IPS-15b (cell line): Measurements from ENCODE around the gene NDNF.

Source experiments
- H3K27me3 ChIP-seq: one replicate; pipeline ENCODE4 v1.6.1; 2013; ENCODE audit warnings: low read length; ENCODE audit not compliant: control insufficient read depth, insufficient read depth
- H3K36me3 ChIP-seq: one replicate; pipeline ENCODE4 v1.6.1; 2013; ENCODE audit warnings: low read length; ENCODE audit not compliant: control insufficient read depth, insufficient read depth
- H3K4me1 ChIP-seq: one replicate; pipeline ENCODE4 v1.6.1; 2013; ENCODE audit warnings: mild to moderate bottlenecking, low read length; ENCODE audit not compliant: control insufficient read depth, insufficient read depth
- H3K4me3 ChIP-seq: one replicate; pipeline ENCODE4 v1.5.1; 2013; ENCODE audit warnings: low read depth, low read length
- H3K9ac ChIP-seq: one replicate; pipeline ENCODE4 v1.6.1; 2013; ENCODE audit warnings: low read depth, mild to moderate bottlenecking, low read length
- H3K9me3 ChIP-seq: one replicate; pipeline ENCODE4 v1.6.1; 2013; ENCODE audit warnings: mild to moderate bottlenecking, low read length; ENCODE audit not compliant: control insufficient read depth, insufficient read depth

The NDNF gene

GRCh38 chr4:121094297-121094966 is 22.1 kb upstream of the NDNF start:
- Histone ChIP-seq H3K4me3 (no peak overlapping the region), H3K27me3 (no peaks in the 10 kb centered on the region), H3K9me3 (no peaks in the 10 kb centered on the region), H3K9ac (no peak overlapping the region), H3K36me3 (no peaks in the 10 kb centered on the region), H3K4me1 (no peaks in the 10 kb centered on the region)

- Histone ChIP-seq H3K9me3 (no peaks in the 10 kb centered on the region), H3K27me3 (no peaks in the 10 kb centered on the region), H3K9ac (no peak overlapping the region), H3K36me3 (no peaks in the 10 kb centered on the region), H3K4me3 (no peak overlapping the region), H3K4me1 (no peaks in the 10 kb centered on the region)
Observed at GRCh38 chr4:121093261-121093660, 20.9 kb upstream of the NDNF start.

GRCh38 chr4:121091941-121092340 is 19.6 kb upstream of the NDNF start:
- no peak overlapping the region for H3K4me3 ChIP-seq
- H3K9ac ChIP-seq: no peak overlapping the region
- no peaks in the 10 kb centered on the region for H3K4me1 ChIP-seq
- no peaks in the 10 kb centered on the region for H3K27me3 ChIP-seq
- no peaks in the 10 kb centered on the region for H3K9me3 ChIP-seq
- H3K36me3 ChIP-seq: no peaks in the 10 kb centered on the region

GRCh38 chr4:121088867-121089266 is 16.5 kb upstream of the NDNF start:
- H3K9me3 ChIP-seq: no peaks in the 10 kb centered on the region
- no peaks in the 10 kb centered on the region for H3K36me3 ChIP-seq
- H3K4me1 ChIP-seq: no peaks in the 10 kb centered on the region
- no peak overlapping the region for H3K9ac ChIP-seq
- H3K27me3 ChIP-seq: no peaks in the 10 kb centered on the region
- H3K4me3 ChIP-seq: no peak overlapping the region

- Histone ChIP-seq H3K9me3 (no peaks in the 10 kb centered on the region), H3K4me1 (no peaks in the 10 kb centered on the region), H3K4me3 (no peak overlapping the region), H3K9ac (no peak overlapping the region), H3K27me3 (peaks cover 8% of the 10 kb centered on the region), H3K36me3 (no peaks in the 10 kb centered on the region)
Observed at GRCh38 chr4:121079376-121079775, 7.0 kb upstream of the NDNF start.

GRCh38 chr4:121077496-121077895 is 5.2 kb upstream of the NDNF start:
- H3K9ac ChIP-seq: no peak overlapping the region
- peaks cover 10% of the 10 kb centered on the region for H3K4me1 ChIP-seq
- H3K27me3 ChIP-seq: peaks cover 20% of the 10 kb centered on the region
- H3K36me3 ChIP-seq: no peaks in the 10 kb centered on the region
- H3K4me3 ChIP-seq: no peak overlapping the region
- no peaks in the 10 kb centered on the region for H3K9me3 ChIP-seq

GRCh38 chr4:121076416-121076815 is 4.1 kb upstream of the NDNF start:
- Histone ChIP-seq H3K4me1 (peaks cover 10% of the 10 kb centered on the region), H3K36me3 (no peaks in the 10 kb centered on the region), H3K27me3 (peaks cover 26% of the 10 kb centered on the region), H3K9ac (no peak overlapping the region), H3K4me3 (no peak overlapping the region), H3K9me3 (no peaks in the 10 kb centered on the region)

GRCh38 chr4:121073672-121074381 is 1.5 kb upstream of the NDNF start:
- Histone ChIP-seq H3K36me3 (no peaks in the 10 kb centered on the region), H3K9ac (no peak overlapping the region), H3K4me1 (peaks cover 10% of the 10 kb centered on the region), H3K27me3 (peaks cover 51% of the 10 kb centered on the region), H3K9me3 (no peaks in the 10 kb centered on the region), H3K4me3 (no peak overlapping the region)

GRCh38 chr4:121073004-121073435 is 685 bp upstream of the NDNF start:
- Histone ChIP-seq H3K9ac (no peak overlapping the region), H3K4me1 (peaks cover 10% of the 10 kb centered on the region), H3K4me3 (peak overlapping the region; percentile 79), H3K9me3 (no peaks in the 10 kb centered on the region), H3K27me3 (peaks cover 56% of the 10 kb centered on the region), H3K36me3 (no peaks in the 10 kb centered on the region)

GRCh38 chr4:121071640-121072223 is 603 bp downstream of the NDNF start:
- no peak overlapping the region for H3K9ac ChIP-seq
- peak overlapping the region; percentile 79 for H3K4me3 ChIP-seq
- H3K9me3 ChIP-seq: no peaks in the 10 kb centered on the region
- peaks cover 10% of the 10 kb centered on the region for H3K4me1 ChIP-seq
- peaks cover 58% of the 10 kb centered on the region for H3K27me3 ChIP-seq
- H3K36me3 ChIP-seq: no peaks in the 10 kb centered on the region

- peaks cover 58% of the 10 kb centered on the region for H3K27me3 ChIP-seq
Observed at GRCh38 chr4:121070696-121071639, 1.4 kb downstream of the NDNF start.

More at GRCh38 chr4:121070696-121071639, 1.4 kb downstream of the NDNF start:
- Histone ChIP-seq H3K9ac (peak overlapping the region; percentile 37), H3K4me3 (peak overlapping the region; percentile 79), H3K9me3 (no peaks in the 10 kb centered on the region), H3K4me1 (peaks cover 10% of the 10 kb centered on the region), H3K36me3 (no peaks in the 10 kb centered on the region)
